ENCODE data around the gene S100A10. TPM values are rescaled to one million over a fixed set of nuclear protein-coding genes. Genes with fewer than 3 reads are reported as not detected.

Gene S100A10
- total RNA-seq, 1 experiment from 2014 or later: 161 TPM

DNA sequence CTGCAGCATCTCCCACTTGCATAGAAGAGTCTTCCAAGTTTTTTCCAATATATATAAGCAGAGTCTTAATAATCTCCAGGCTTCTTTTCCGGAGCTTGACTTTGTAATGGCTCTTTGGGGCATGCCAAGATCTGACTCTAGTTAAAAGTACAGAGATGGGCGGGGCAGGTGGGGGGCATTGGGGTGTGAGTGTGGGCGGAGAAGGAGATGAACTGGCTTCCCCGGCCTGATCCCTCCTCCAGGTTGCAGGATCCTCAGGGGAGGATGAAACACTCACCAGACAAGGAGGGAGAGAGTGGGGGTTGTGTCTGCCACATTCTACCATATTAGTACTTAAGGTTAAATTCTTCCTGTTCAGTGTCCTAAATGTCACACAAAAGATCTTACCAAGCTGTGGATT, 23.0 kb downstream of the S100A10 start (continued):
- TF ChIP-seq, protein P1, sequence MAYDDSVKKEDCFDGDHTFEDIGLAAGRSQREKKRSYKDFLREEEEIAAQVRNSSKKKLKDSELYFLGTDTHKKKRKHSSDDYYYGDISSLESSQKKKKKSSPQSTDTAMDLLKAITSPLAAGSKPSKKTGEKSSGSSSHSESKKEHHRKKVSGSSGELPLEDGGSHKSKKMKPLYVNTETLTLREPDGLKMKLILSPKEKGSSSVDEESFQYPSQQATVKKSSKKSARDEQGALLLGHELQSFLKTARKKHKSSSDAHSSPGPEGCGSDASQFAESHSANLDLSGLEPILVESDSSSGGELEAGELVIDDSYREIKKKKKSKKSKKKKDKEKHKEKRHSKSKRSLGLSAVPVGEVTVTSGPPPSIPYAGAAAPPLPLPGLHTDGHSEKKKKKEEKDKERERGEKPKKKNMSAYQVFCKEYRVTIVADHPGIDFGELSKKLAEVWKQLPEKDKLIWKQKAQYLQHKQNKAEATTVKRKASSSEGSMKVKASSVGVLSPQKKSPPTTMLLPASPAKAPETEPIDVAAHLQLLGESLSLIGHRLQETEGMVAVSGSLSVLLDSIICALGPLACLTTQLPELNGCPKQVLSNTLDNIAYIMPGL (CRISPR knock-in tag; IDR thresholded peaks at IDR 0.05): no peak
- TF ChIP-seq ZNF121 (CRISPR knock-in tag; IDR thresholded peaks at IDR 0.05): no peak

DNA sequence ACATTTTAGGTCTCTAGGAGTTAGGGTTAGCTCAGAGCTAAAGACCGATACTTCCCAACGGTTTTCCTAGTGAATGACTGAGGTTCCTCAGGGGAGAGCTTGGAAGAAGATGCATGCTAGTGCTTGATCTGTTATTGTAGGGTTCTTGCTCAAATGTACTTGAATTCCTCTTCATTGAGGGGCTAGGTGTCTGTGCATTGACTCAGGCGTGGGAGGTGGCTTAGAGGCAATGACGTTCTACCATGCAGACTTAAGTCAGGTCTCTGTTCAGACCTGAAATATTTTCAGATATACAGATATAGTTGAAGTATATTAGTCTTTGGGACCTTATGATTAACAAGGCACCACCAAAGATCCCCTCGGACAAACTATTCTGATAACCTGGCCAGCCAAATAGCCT, 23.5 kb downstream of the S100A10 start:
- H3K4me1 Mint-ChIP-seq: peaks cover 44% of the 10 kb centered on the region
- ATAC-seq (no peak), DNase-seq (ENCODE audit: low spot score) (no peak)
- ChIA-PET POLR2A (interaction anchor here (0.6 kb wide), 1 partner anchor 40 kb away, joined by 3 read pairs; no protein-coding TSS in a partner anchor), CTCF (interaction anchor here (0.6 to 10.6 kb wide), 5 partner anchors 24 to 79 kb away, joined by 4 to 293 read pairs (median 49); partner anchors contain the start of gene S100A10)
- no peak overlapping the region for H3K4me3 Mint-ChIP-seq
- no peaks in the 10 kb centered on the region for H3K9me3 Mint-ChIP-seq
- H3K27me3 Mint-ChIP-seq (ENCODE audit: low read depth): no peaks in the 10 kb centered on the region; the same call in 1 of the 2 replicates
- TF ChIP-seq FOXK1 (CRISPR knock-in tag; IDR thresholded peaks at IDR 0.05): no peak
- TF ChIP-seq, protein P2, sequence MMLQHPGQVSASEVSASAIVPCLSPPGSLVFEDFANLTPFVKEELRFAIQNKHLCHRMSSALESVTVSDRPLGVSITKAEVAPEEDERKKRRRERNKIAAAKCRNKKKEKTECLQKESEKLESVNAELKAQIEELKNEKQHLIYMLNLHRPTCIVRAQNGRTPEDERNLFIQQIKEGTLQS (CRISPR knock-in tag; conservative IDR thresholded peaks at IDR 0.05): no peak
- TF ChIP-seq MXD4 (CRISPR knock-in tag; IDR thresholded peaks at IDR 0.05; ENCODE audit: borderline replicate concordance): no peak
- no peak for TF ChIP-seq HMGA2 (CRISPR knock-in tag; IDR thresholded peaks at IDR 0.05)
- no peak for TF ChIP-seq ETV6 (CRISPR knock-in tag; IDR thresholded peaks at IDR 0.05)
- no peak for TF ChIP-seq SMAD4 (CRISPR knock-in tag; IDR thresholded peaks at IDR 0.05)
- no peak overlapping the region for H3K27ac Mint-ChIP-seq
- H3K36me3 Mint-ChIP-seq: no peaks in the 10 kb centered on the region

DNA sequence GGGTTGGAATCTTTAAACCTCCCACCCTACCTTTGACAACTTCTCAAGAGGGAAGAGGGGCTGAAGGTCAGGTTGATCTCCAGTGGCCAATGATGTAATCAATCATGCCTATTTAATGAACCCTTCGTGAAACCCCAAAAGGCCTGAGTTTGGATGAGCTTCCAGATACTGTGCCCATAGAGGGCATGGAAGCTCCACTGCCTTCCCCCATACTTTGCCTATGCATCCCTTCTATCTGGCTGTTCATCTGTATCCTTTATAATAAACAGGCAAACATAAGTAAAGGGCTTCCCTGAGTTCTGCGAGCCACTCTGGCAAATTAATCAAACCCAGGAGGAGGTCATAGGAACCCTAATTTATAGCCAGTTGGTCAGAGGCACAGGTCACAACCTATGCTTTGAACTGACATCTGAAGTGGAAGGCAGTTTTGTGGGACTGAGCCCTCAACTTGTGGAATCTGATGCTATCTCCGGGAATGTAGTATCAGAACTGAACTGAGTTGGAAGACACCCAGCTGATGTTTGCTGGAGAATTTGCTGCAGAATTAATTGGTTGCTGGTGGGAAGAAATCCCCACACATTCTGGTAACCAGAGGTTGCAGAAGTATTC, 24.8 kb downstream of the S100A10 start:
- H3K36me3 Mint-ChIP-seq: no peaks in the 10 kb centered on the region
- no peak overlapping the region for H3K27ac Mint-ChIP-seq
- 0 out of 2 replicates have a peak overlapping the region, but pooled peaks have one; percentile 4 for H3K4me3 Mint-ChIP-seq
- CTCF ChIA-PET: interaction anchor here (0.6 to 10.6 kb wide), 25 partner anchors 8 to 99 kb away, joined by 3 to 293 read pairs (median 11); partner anchors contain the start of genes S100A10, S100A11 and THEM4
- no peaks in the 10 kb centered on the region for H3K9me3 Mint-ChIP-seq
- TF ChIP-seq, protein P3, sequence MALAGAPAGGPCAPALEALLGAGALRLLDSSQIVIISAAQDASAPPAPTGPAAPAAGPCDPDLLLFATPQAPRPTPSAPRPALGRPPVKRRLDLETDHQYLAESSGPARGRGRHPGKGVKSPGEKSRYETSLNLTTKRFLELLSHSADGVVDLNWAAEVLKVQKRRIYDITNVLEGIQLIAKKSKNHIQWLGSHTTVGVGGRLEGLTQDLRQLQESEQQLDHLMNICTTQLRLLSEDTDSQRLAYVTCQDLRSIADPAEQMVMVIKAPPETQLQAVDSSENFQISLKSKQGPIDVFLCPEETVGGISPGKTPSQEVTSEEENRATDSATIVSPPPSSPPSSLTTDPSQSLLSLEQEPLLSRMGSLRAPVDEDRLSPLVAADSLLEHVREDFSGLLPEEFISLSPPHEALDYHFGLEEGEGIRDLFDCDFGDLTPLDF (CRISPR knock-in tag; IDR thresholded peaks at IDR 0.05): no peak
- TF ChIP-seq, protein P4, sequence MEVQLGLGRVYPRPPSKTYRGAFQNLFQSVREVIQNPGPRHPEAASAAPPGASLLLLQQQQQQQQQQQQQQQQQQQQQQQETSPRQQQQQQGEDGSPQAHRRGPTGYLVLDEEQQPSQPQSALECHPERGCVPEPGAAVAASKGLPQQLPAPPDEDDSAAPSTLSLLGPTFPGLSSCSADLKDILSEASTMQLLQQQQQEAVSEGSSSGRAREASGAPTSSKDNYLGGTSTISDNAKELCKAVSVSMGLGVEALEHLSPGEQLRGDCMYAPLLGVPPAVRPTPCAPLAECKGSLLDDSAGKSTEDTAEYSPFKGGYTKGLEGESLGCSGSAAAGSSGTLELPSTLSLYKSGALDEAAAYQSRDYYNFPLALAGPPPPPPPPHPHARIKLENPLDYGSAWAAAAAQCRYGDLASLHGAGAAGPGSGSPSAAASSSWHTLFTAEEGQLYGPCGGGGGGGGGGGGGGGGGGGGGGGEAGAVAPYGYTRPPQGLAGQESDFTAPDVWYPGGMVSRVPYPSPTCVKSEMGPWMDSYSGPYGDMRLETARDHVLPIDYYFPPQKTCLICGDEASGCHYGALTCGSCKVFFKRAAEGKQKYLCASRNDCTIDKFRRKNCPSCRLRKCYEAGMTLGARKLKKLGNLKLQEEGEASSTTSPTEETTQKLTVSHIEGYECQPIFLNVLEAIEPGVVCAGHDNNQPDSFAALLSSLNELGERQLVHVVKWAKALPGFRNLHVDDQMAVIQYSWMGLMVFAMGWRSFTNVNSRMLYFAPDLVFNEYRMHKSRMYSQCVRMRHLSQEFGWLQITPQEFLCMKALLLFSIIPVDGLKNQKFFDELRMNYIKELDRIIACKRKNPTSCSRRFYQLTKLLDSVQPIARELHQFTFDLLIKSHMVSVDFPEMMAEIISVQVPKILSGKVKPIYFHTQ (CRISPR knock-in tag; IDR thresholded peaks at IDR 0.05): no peak
- TF ChIP-seq FOXJ3 (CRISPR knock-in tag; IDR thresholded peaks at IDR 0.05; ENCODE audit: borderline replicate concordance): no peak
- TF ChIP-seq, protein P5, sequence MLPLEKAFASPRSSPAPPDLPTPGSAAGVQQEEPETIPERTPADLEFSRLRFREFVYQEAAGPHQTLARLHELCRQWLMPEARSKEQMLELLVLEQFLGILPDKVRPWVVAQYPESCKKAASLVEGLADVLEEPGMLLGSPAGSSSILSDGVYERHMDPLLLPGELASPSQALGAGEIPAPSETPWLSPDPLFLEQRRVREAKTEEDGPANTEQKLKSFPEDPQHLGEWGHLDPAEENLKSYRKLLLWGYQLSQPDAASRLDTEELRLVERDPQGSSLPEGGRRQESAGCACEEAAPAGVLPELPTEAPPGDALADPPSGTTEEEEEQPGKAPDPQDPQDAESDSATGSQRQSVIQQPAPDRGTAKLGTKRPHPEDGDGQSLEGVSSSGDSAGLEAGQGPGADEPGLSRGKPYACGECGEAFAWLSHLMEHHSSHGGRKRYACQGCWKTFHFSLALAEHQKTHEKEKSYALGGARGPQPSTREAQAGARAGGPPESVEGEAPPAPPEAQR (CRISPR knock-in tag; IDR thresholded peaks at IDR 0.05): no peak
- no peak for TF ChIP-seq EMX1 (CRISPR knock-in tag; IDR thresholded peaks at IDR 0.05)
- TF ChIP-seq, protein P6, sequence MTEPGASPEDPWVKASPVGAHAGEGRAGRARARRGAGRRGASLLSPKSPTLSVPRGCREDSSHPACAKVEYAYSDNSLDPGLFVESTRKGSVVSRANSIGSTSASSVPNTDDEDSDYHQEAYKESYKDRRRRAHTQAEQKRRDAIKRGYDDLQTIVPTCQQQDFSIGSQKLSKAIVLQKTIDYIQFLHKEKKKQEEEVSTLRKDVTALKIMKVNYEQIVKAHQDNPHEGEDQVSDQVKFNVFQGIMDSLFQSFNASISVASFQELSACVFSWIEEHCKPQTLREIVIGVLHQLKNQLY (CRISPR knock-in tag; IDR thresholded peaks at IDR 0.05): no peak
- TF ChIP-seq SMAD4 (CRISPR knock-in tag; IDR thresholded peaks at IDR 0.05): no peak
- no peak for TF ChIP-seq SP1 (CRISPR knock-in tag; conservative IDR thresholded peaks at IDR 0.05)
- no peak for TF ChIP-seq FOXP1 (CRISPR knock-in tag; IDR thresholded peaks at IDR 0.05; ENCODE audit: borderline replicate concordance)
- H3K4me1 Mint-ChIP-seq: peaks cover 43% of the 10 kb centered on the region
- DNase-seq (ENCODE audit: low spot score): no peak
- H3K27me3 Mint-ChIP-seq (ENCODE audit: low read depth): no peaks in the 10 kb centered on the region; the same call in 1 of the 2 replicates
- POLR2A ChIA-PET: interaction anchor here (1.1 to 1.4 kb wide), 2 partner anchors 19 to 23 kb away, joined by 3 to 4 read pairs; no protein-coding TSS in a partner anchor
- peak; percentile 40; the same call in 1 of the 2 replicates for ATAC-seq

All from WTC11 (cell line).